HCT116 (cell line): ENCODE measurements around the gene ESRRG.

Source experiments
- CTCF ChIP-seq, 3 experiments: fragments of 200-600 bp in 1 of 3; sonication (generic) in 1 of 3; IDR thresholded peaks in 2 of 3; conservative IDR thresholded peaks in 1 of 3; 2 replicates each; pipeline ENCODE4 v1.5.1; 2012 to 2017; ENCODE audit warnings: low read depth in 2 of 3, low read length in 2 of 3, antibody characterized with exemption in 1 of 3, borderline replicate concordance in 1 of 3, control low read depth in 1 of 3, mild to moderate bottlenecking in 1 of 3, mixed read lengths in 1 of 3, mixed run types in 1 of 3, moderate library complexity in 1 of 3; ENCODE audit not compliant: insufficient read depth in 1 of 3
- EZH2 ChIP-seq: fragments of 200-600 bp; sonication (generic); IDR thresholded peaks from 2 replicates; pipeline ENCODE4 v1.6.1; 2017; ENCODE audit warnings: antibody characterized with exemption, mixed run types
- EZH2phosphoT487 ChIP-seq: fragments of 200-600 bp; IDR thresholded peaks from 2 replicates; pipeline ENCODE4 v1.6.1; 2018; ENCODE audit warnings: antibody characterized with exemption, borderline replicate concordance
- JUND ChIP-seq: IDR thresholded peaks from 2 replicates; pipeline ENCODE4 v1.6.1; 2012
- TCF7L2 ChIP-seq: IDR thresholded peaks from 2 replicates; pipeline ENCODE4 v1.7.0; 2011; ENCODE audit warnings: borderline replicate concordance, inconsistent platforms; ENCODE audit not compliant: insufficient read depth, insufficient read length; ENCODE audit errors: extremely low read depth
- ZBTB33 ChIP-seq: IDR thresholded peaks from 2 replicates; pipeline ENCODE4 v1.6.1; 2011; ENCODE audit warnings: mild to moderate bottlenecking, low read length, moderate library complexity; ENCODE audit not compliant: insufficient replicate concordance; ENCODE audit errors: extremely low read depth
- ZNF274 ChIP-seq: fragments of 200-500 bp; sonication (Bioruptor generic); IDR thresholded peaks from 2 replicates; pipeline ENCODE4 v1.6.1; 2014; ENCODE audit warnings: mild to moderate bottlenecking, low read depth, low read length, inconsistent platforms

GRCh38 chr1:216562383-216562782 lies 160.8 kb downstream of the ESRRG start:
- TF ChIP-seq EZH2: no peak
- no peak for TF ChIP-seq CTCF (IDR thresholded peaks at IDR 0.05 in 2 of 3, conservative IDR thresholded peaks at IDR 0.05 in 1 of 3; ENCODE audit: borderline replicate concordance in 1 of 3, insufficient read depth in 1 of 3, low read depth in 2 of 3, low read length in 2 of 3)
- no peak for TF ChIP-seq EZH2phosphoT487
- TF ChIP-seq TCF7L2: no peak
- no peak for TF ChIP-seq ZNF274
- TF ChIP-seq JUND: no peak
- no peak for TF ChIP-seq ZBTB33
